CD14-positive monocyte (primary cell): ENCODE data around the gene BRAT1. TPM values are rescaled to one million over a fixed set of nuclear protein-coding genes. Genes with fewer than 3 reads are reported as not detected.
A peak's percentile ranks its signal among the peaks of the same experiment; 100 is the strongest.

ENCODE experiments used
- DNase-seq, 3 donors: peaks; one replicate each; pipeline ENCODE4 v3.0.0-alpha.2; 2011 to 2022
- H2AFZ ChIP-seq: 2 replicates; pipeline ENCODE4 v1.6.0; 2012; ENCODE audit warnings: mild to moderate bottlenecking, low read depth, low read length, inconsistent platforms; ENCODE audit not compliant: insufficient read depth, poor library complexity, severe bottlenecking
- H3K27ac ChIP-seq, 2 donors: 1 replicate in 1 of 2; 2 replicates in 1 of 2; pipeline ENCODE4 v1.5.1; 2012 to 2013; ENCODE audit warnings: low read length in 2 of 2, control low read depth in 1 of 2, inconsistent platforms in 1 of 2, low read depth in 1 of 2, mild to moderate bottlenecking in 1 of 2
- H3K27me3 ChIP-seq, 2 donors: one replicate each; pipeline versions ENCODE4 v1.6.0 to v1.6.1; 2011 to 2013; ENCODE audit warnings: low read length in 2 of 2; ENCODE audit not compliant: control insufficient read depth in 2 of 2, insufficient read depth in 2 of 2
- H3K36me3 ChIP-seq, 2 donors: replicated peaks in 1 of 2; 1 replicate in 1 of 2; 2 replicates in 1 of 2; pipeline versions ENCODE4 v1.5.1 to v1.6.1; 2012 to 2013; ENCODE audit warnings: low read length in 2 of 2, control low read depth in 1 of 2, inconsistent platforms in 1 of 2, mild to moderate bottlenecking in 1 of 2; ENCODE audit not compliant: insufficient read depth in 2 of 2, control insufficient read depth in 1 of 2
- H3K4me1 ChIP-seq, 2 donors: 1 replicate in 1 of 2; 2 replicates in 1 of 2; pipeline versions ENCODE4 v1.5.1 to v1.6.1; 2012 to 2013; ENCODE audit warnings: low read length in 2 of 2, control low read depth in 1 of 2, inconsistent platforms in 1 of 2, mild to moderate bottlenecking in 1 of 2, moderate library complexity in 1 of 2; ENCODE audit not compliant: insufficient read depth in 2 of 2, control insufficient read depth in 1 of 2
- H3K4me2 ChIP-seq: replicated peaks from 2 replicates; pipeline ENCODE3; 2012; ENCODE audit warnings: low read length, moderate library complexity, mild to moderate bottlenecking; ENCODE audit not compliant: poor library complexity, severe bottlenecking; ENCODE audit errors: extremely low read depth
- H3K4me3 ChIP-seq, 3 experiments: fragments of 200-600 bp in 1 of 3; sonication (generic) in 1 of 3; replicated peaks in 1 of 3; 1 replicate in 2 of 3; 2 replicates in 1 of 3; pipeline ENCODE4 v1.5.1; 2011 to 2013; ENCODE audit warnings: low read length in 3 of 3, mild to moderate bottlenecking in 3 of 3, control low read depth in 2 of 3, low read depth in 2 of 3, inconsistent platforms in 1 of 3, moderate library complexity in 1 of 3
- H3K79me2 ChIP-seq: 2 replicates; pipeline ENCODE4 v1.6.0; 2012; ENCODE audit warnings: mild to moderate bottlenecking, control low read depth, inconsistent platforms, low read length, moderate library complexity; ENCODE audit not compliant: insufficient read depth
- H3K9ac ChIP-seq: 2 replicates; pipeline ENCODE4 v1.6.0; 2017; ENCODE audit warnings: low read length, mild to moderate bottlenecking; ENCODE audit not compliant: insufficient read depth, poor library complexity, severe bottlenecking
- H3K9me3 ChIP-seq, 2 donors: replicated peaks in 1 of 2; 1 replicate in 1 of 2; 2 replicates in 1 of 2; pipeline versions ENCODE4 v1.5.1 to v1.6.1; 2012 to 2013; ENCODE audit warnings: low read length in 2 of 2, control low read depth in 1 of 2; ENCODE audit not compliant: control insufficient read depth in 1 of 2, insufficient read depth in 1 of 2
- H4K20me1 ChIP-seq: 2 replicates; pipeline ENCODE4 v1.6.0; 2012; ENCODE audit warnings: mild to moderate bottlenecking, low read length, control low read depth, moderate library complexity; ENCODE audit not compliant: insufficient read depth
- H3K27ac Mint-ChIP-seq, 7 donors: one replicate each; pipeline ENCODE4 v1.8.0; 2020; ENCODE audit warnings: mild to moderate bottlenecking in 7 of 7, mixed read lengths in 7 of 7, moderate library complexity in 6 of 7, inconsistent platforms in 2 of 7
- H3K27me3 Mint-ChIP-seq, 3 donors: one replicate each; pipeline ENCODE4 v1.8.0; 2021 to 2022; ENCODE audit warnings: low read depth in 3 of 3, mild to moderate bottlenecking in 3 of 3, mixed read lengths in 3 of 3, moderate library complexity in 3 of 3, inconsistent platforms in 1 of 3
- H3K36me3 Mint-ChIP-seq, 2 donors: one replicate each; pipeline ENCODE4 v1.8.0; 2020; ENCODE audit warnings: mixed read lengths in 2 of 2, inconsistent platforms in 1 of 2, mild to moderate bottlenecking in 1 of 2
- H3K4me1 Mint-ChIP-seq: one replicate; pipeline ENCODE4 v1.8.0; 2020; ENCODE audit warnings: mild to moderate bottlenecking, mixed read lengths
- H3K4me3 Mint-ChIP-seq, 2 donors: one replicate each; pipeline ENCODE4 v1.8.0; 2020; ENCODE audit warnings: mild to moderate bottlenecking in 2 of 2, mixed read lengths in 2 of 2, moderate library complexity in 1 of 2
- H3K9me3 Mint-ChIP-seq, 7 donors: one replicate each; pipeline ENCODE4 v1.8.0; 2020 to 2022; ENCODE audit warnings: mixed read lengths in 7 of 7, mild to moderate bottlenecking in 6 of 7, moderate library complexity in 6 of 7, inconsistent platforms in 2 of 7
- WGBS: methylation state at CpG from one replicate; pipeline ENCODE4 v1.1.5; 2013; ENCODE audit warnings: missing lambda C conversion rate; ENCODE audit not compliant: insufficient coverage; 5-methylcytosine and 5-hydroxymethylcytosine counted together
- intact Hi-C, 2 donors: fragments of 100-400 bp; cut with micrococcal nuclease; formaldehyde crosslinking; loops; one replicate each; pipeline versions ENCODE4 v1.15.0 to v1.15.1; 2023
- polyA plus RNA-seq, 3 donors: library from polyadenylated mRNA; depleted of rRNA in 1 of 3; unstranded in 2 of 3; stranded (reverse) in 1 of 3; fragments of 300-500 nt in 2 of 3; fragments of >200 nt in 1 of 3; fragmentation: Illumina TruSeq in 2 of 3; gene quantifications; 1 replicate in 2 of 3; 2 replicates in 1 of 3; pipeline ENCODE4 v1.2.3, GENCODE V29; 2012 to 2021
- TF ChIP-seq, protein P1 (sequence below): fragments of 200-600 bp; IDR thresholded peaks from one replicate; pipeline ENCODE4 v1.8.0; 2022; ENCODE audit warnings: antibody characterized with exemption, mild to moderate bottlenecking

Gene BRAT1
- polyA plus RNA-seq, 3 donors, result 31.6 to 34.2 (median 32.5) TPM

GRCh38 chr7:2490181-2490651 is 65.1 kb downstream of the BRAT1 start:
- Histone ChIP-seq H3K36me3 (no peaks in the 10 kb centered on the region), H3K27me3 (peaks cover 0 to 3% of the 10 kb centered on the region in 2 donors), H3K4me3 (no peak overlapping the region), H3K4me2 (no peak overlapping the region), H3K27ac (no peak overlapping the region), H4K20me1 (no peaks in the 10 kb centered on the region), H2AFZ (no peak overlapping the region), H3K4me1 (peaks cover 0 to 5% of the 10 kb centered on the region in 2 donors), H3K9me3 (no peaks in the 10 kb centered on the region), H3K9ac (no peak overlapping the region), H3K79me2 (no peaks in the 10 kb centered on the region)
- Mint-ChIP-seq H3K27me3 (peaks cover 3 to 36% (median 6%) of the 10 kb centered on the region in 3 donors), H3K27ac (no peak overlapping the region), H3K4me1 (peaks cover 7% of the 10 kb centered on the region), H3K4me3 (no peak overlapping the region), H3K36me3 (no peaks in the 10 kb centered on the region), H3K9me3 (peaks cover 0 to 6% (median 1%) of the 10 kb centered on the region in 7 donors)
- DNase-seq, result no peak
- WGBS, result 92% methylated on average over 9 of the region's 13 CpGs
- TF ChIP-seq, protein P1, sequence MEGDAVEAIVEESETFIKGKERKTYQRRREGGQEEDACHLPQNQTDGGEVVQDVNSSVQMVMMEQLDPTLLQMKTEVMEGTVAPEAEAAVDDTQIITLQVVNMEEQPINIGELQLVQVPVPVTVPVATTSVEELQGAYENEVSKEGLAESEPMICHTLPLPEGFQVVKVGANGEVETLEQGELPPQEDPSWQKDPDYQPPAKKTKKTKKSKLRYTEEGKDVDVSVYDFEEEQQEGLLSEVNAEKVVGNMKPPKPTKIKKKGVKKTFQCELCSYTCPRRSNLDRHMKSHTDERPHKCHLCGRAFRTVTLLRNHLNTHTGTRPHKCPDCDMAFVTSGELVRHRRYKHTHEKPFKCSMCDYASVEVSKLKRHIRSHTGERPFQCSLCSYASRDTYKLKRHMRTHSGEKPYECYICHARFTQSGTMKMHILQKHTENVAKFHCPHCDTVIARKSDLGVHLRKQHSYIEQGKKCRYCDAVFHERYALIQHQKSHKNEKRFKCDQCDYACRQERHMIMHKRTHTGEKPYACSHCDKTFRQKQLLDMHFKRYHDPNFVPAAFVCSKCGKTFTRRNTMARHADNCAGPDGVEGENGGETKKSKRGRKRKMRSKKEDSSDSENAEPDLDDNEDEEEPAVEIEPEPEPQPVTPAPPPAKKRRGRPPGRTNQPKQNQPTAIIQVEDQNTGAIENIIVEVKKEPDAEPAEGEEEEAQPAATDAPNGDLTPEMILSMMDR, result no peak
- intact Hi-C loops, result no loop called here

- 44% methylated on average over 9 of the region's 9 CpGs for WGBS
- Mint-ChIP-seq H3K4me1 (peaks cover 5% of the 10 kb centered on the region), H3K27ac (peak overlapping the region in 1 of 7 donors; percentile 62), H3K4me3 (no peak overlapping the region), H3K36me3 (no peaks in the 10 kb centered on the region), H3K9me3 (peaks cover 0 to 6% (median 1%) of the 10 kb centered on the region in 7 donors), H3K27me3 (peaks cover 8 to 29% (median 8%) of the 10 kb centered on the region in 3 donors)
- Histone ChIP-seq H3K9me3 (peaks cover 0 to 1% of the 10 kb centered on the region in 2 donors), H3K9ac (no peak overlapping the region), H3K36me3 (no peaks in the 10 kb centered on the region), H3K27me3 (peaks cover 0 to 3% of the 10 kb centered on the region in 2 donors), H3K4me2 (no peak overlapping the region), H3K4me1 (peaks cover 0 to 5% of the 10 kb centered on the region in 2 donors), H3K4me3 (no peak overlapping the region), H3K79me2 (no peaks in the 10 kb centered on the region), H2AFZ (no peak overlapping the region), H3K27ac (no peak overlapping the region), H4K20me1 (no peaks in the 10 kb centered on the region)
- intact Hi-C loops, result no loop called here
- DNase-seq, result no peak
- TF ChIP-seq, protein P1, result no peak
Measured at GRCh38 chr7:2488681-2489080, 66.6 kb downstream of the BRAT1 start.
